Measurements from ENCODE around the gene GALM. TPM values are rescaled to one million over a fixed set of nuclear protein-coding genes. Genes with fewer than 3 reads are reported as not detected.

GALM gene
- total RNA-seq (2022) = 48.5 and 48.7 TPM in 2 replicates
- percentile 68 among the genes with signal in this experiment for Bru-seq, nascent RNA
- BruChase-seq, experiment 1, labeled RNA remaining after a 2-hour chase = percentile 65 among the genes with signal in this experiment
- BruChase-seq, experiment 2, labeled RNA remaining after a 6-hour chase = percentile 72 among the genes with signal in this experiment
- long read RNA-seq, transcript GALM-201 (7 exons, 2,484 nt) = major isoform, 283 of 309 reads
- long read RNA-seq, partial matches to known transcripts = 11 of 309 reads
- long read RNA-seq, other reads (novel, unspliced or antisense) = 15 of 309 reads

DNA sequence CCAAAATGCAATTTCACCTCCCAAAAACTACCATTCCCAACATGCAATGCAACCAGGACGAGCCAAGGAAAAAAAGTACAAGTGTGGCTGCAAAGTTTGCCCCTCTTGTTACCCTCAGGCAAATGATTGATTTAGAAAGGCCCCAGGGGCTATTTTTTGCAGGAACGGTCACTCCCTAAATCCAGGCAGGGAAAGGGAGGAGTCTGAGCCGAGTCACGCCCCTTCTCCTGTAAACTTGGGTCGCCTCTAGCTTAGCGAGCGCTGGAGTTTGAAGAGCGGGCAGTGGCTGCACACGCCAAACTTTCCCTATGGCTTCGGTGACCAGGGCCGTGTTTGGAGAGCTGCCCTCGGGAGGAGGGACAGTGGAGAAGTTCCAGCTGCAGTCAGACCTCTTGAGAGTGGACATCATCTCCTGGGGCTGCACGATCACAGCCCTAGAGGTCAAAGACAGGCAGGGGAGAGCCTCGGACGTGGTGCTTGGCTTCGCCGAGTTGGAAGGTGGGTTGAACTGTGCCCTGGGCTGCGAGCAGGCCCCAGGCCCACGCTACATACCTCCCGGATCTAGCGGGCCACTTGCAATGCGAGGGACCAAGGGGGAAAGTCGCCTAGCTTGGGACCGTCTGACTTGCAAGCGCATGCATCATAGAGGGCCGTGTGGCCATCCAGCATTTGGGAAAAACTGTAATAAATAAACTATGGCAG lies at the start of gene GALM:
GALM (plus strand) TSS at position 261 of the 702 bp plus-strand sequence; CDS start at position 309, 48 bp downstream.
- Histone ChIP-seq H3K36me3 (ENCODE audit: control insufficient read depth, insufficient read depth, low read length) (no peaks in the 10 kb centered on the region; the same call in 1 of the 2 replicates), H3K4me1 (peaks cover 20% of the 10 kb centered on the region), H3K4me3 (ENCODE audit: low read depth, low read length) (peak within 1 kb of the TSS; percentile 67), H3K9me3 (no peaks in the 10 kb centered on the region), H3K27me3 (replicated peaks; ENCODE audit: control insufficient read depth, insufficient read depth, low read length) (no peaks in the 10 kb centered on the region)
- ChIA-PET POLR2A (interaction anchor here (0.6 to 2.7 kb wide), 6 partner anchors 55 to 131 kb away, joined by 3 to 23 read pairs (median 4); partner anchors contain the start of genes HNRNPLL and SRSF7), CTCF (interaction anchor here (0.5 to 1.4 kb wide), 5 partner anchors 11 to 507 kb away, joined by 3 to 5 read pairs (median 3); no protein-coding TSS in a partner anchor)
- peak within 1 kb of the TSS; percentile 71 for H3K27ac Mint-ChIP-seq (ENCODE audit: unreplicated experiment)
- no peaks in the 10 kb centered on the region for H3K9me3 Mint-ChIP-seq (ENCODE audit: unreplicated experiment)
- intact Hi-C loops (cut with micrococcal nuclease; ENCODE audit: unreplicated experiment) = loop anchor here (1.0 to 5.0 kb wide), 2 partner anchors 51 to 63 kb away; no protein-coding TSS in a partner anchor
- no peaks in the 10 kb centered on the region for H3K36me3 Mint-ChIP-seq (ENCODE audit: insufficient read depth, unreplicated experiment)
- no peaks in the 10 kb centered on the region for H3K27me3 Mint-ChIP-seq (ENCODE audit: insufficient read depth, unreplicated experiment)
- DNase-seq = peak; percentile 95
- TF ChIP-seq, protein P1, sequence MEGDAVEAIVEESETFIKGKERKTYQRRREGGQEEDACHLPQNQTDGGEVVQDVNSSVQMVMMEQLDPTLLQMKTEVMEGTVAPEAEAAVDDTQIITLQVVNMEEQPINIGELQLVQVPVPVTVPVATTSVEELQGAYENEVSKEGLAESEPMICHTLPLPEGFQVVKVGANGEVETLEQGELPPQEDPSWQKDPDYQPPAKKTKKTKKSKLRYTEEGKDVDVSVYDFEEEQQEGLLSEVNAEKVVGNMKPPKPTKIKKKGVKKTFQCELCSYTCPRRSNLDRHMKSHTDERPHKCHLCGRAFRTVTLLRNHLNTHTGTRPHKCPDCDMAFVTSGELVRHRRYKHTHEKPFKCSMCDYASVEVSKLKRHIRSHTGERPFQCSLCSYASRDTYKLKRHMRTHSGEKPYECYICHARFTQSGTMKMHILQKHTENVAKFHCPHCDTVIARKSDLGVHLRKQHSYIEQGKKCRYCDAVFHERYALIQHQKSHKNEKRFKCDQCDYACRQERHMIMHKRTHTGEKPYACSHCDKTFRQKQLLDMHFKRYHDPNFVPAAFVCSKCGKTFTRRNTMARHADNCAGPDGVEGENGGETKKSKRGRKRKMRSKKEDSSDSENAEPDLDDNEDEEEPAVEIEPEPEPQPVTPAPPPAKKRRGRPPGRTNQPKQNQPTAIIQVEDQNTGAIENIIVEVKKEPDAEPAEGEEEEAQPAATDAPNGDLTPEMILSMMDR (IDR thresholded peaks at IDR 0.05; ENCODE audit: insufficient read depth in 1 of 2, low read depth in 1 of 2, low read length in 1 of 2, severe bottlenecking in 1 of 2, unreplicated experiment in 1 of 2) = no peak
- BruUV-seq (replicated peaks) = no TSS peak
- H3K4me3 Mint-ChIP-seq (ENCODE audit: unreplicated experiment) = peak within 1 kb of the TSS; percentile 95
- H3K4me1 Mint-ChIP-seq (ENCODE audit: low read depth, unreplicated experiment) = peaks cover 36% of the 10 kb centered on the region

DNA sequence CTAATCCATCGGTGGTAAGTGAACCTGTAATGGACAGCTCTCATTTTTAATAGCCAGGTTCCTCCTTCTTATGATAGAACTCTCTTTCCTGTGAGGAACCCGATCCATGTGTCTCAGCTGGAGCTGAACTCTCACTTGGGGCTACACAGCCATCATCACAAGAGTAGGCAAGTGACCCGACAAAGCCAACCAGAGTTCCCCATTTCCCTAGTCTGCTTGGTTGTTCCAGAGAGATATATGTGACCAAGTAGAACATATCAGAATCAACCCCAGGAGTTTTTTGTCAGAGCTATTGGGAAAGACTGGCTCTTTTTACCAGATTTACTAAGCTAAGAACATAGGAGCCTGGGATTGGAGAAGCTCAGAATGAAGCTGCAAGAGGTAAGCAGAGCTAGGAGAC lies 48.6 kb upstream of the GALM start:
- no peak overlapping the region for H3K4me3 ChIP-seq (ENCODE audit: low read depth, low read length)
- ChIA-PET POLR2A (no interaction called here), CTCF (interaction anchor here (1.2 kb wide), 1 partner anchor 15 kb away, joined by 6 read pairs; no protein-coding TSS in a partner anchor)
- Mint-ChIP-seq H3K27ac (ENCODE audit: unreplicated experiment) (no peak overlapping the region), H3K27me3 (ENCODE audit: insufficient read depth, unreplicated experiment) (no peaks in the 10 kb centered on the region), H3K9me3 (ENCODE audit: unreplicated experiment) (no peaks in the 10 kb centered on the region), H3K4me3 (ENCODE audit: unreplicated experiment) (no peak overlapping the region), H3K36me3 (ENCODE audit: insufficient read depth, unreplicated experiment) (no peaks in the 10 kb centered on the region), H3K4me1 (ENCODE audit: low read depth, unreplicated experiment) (peaks cover 18% of the 10 kb centered on the region)
- no peak for DNase-seq
- H3K36me3 ChIP-seq (ENCODE audit: control insufficient read depth, insufficient read depth, low read length) = no peaks in the 10 kb centered on the region
- intact Hi-C loops (cut with micrococcal nuclease; ENCODE audit: unreplicated experiment) = no loop called here
- H3K4me1 ChIP-seq = 0 out of 2 replicates have a peak, but pooled peaks cover 2% of the 10 kb centered on the region
- H3K27me3 ChIP-seq (replicated peaks; ENCODE audit: control insufficient read depth, insufficient read depth, low read length) = no peaks in the 10 kb centered on the region
- BruUV-seq (replicated peaks) = no TSS peak
- no peaks in the 10 kb centered on the region for H3K9me3 ChIP-seq
- TF ChIP-seq, protein P1 (IDR thresholded peaks at IDR 0.05; ENCODE audit: insufficient read depth in 1 of 2, low read depth in 1 of 2, low read length in 1 of 2, severe bottlenecking in 1 of 2, unreplicated experiment in 1 of 2) = no peak

DNA sequence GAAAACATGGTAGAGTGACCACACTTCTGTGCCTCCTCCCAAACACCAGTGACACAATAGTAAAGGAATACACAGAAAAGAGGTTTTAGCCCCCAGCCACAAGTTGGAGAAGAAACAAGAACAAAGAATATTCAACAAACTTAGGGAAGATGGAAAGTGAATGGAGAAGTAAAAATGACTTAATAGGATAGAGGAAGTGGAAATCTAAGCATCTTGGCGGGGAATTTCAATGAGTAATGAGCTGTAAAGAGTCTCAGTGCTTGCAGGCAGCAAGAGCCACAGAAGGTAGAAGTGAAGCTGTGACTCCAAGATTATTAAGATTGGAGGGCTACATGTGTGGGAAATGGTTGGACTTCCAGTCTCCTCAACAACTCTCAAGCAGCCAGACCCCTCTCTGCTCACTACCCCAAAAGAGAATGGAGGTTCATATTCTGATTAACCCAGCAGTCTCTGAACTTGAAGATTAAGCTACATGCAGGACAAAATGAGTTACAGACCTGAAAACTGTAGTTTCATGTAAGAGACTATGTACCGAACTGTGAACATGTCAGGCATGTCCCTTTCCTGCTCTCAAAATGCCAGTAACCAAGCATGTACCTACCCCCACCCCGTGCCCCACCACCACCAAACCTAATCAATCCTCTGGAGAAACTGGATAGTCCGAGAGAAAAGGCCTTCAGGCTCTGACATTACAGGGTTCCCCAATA lies 46.3 kb upstream of the GALM start:
- Histone ChIP-seq H3K27me3 (replicated peaks; ENCODE audit: control insufficient read depth, insufficient read depth, low read length) (no peaks in the 10 kb centered on the region), H3K4me3 (ENCODE audit: low read depth, low read length) (no peak overlapping the region), H3K9me3 (no peaks in the 10 kb centered on the region), H3K36me3 (ENCODE audit: control insufficient read depth, insufficient read depth, low read length) (no peaks in the 10 kb centered on the region), H3K4me1 (no peaks in the 10 kb centered on the region)
- H3K36me3 Mint-ChIP-seq (ENCODE audit: insufficient read depth, unreplicated experiment) = peaks cover 2% of the 10 kb centered on the region
- H3K4me1 Mint-ChIP-seq (ENCODE audit: low read depth, unreplicated experiment) = peaks cover 8% of the 10 kb centered on the region
- POLR2A ChIA-PET = interaction anchor here (1.0 kb wide), 1 partner anchor 132 kb away, joined by 11 read pairs; the partner anchor contains the start of gene SRSF7
- no peak overlapping the region for H3K4me3 Mint-ChIP-seq (ENCODE audit: unreplicated experiment)
- CTCF ChIA-PET = interaction anchor here (1.2 kb wide), 1 partner anchor 38 kb away, joined by 3 read pairs; no protein-coding TSS in a partner anchor
- BruUV-seq (replicated peaks) = no TSS peak
- intact Hi-C loops (cut with micrococcal nuclease; ENCODE audit: unreplicated experiment) = no loop called here
- TF ChIP-seq, protein P1 (IDR thresholded peaks at IDR 0.05; ENCODE audit: insufficient read depth in 1 of 2, low read depth in 1 of 2, low read length in 1 of 2, severe bottlenecking in 1 of 2, unreplicated experiment in 1 of 2) = no peak
- H3K9me3 Mint-ChIP-seq (ENCODE audit: unreplicated experiment) = no peaks in the 10 kb centered on the region
- no peak for DNase-seq
- H3K27ac Mint-ChIP-seq (ENCODE audit: unreplicated experiment) = no peak overlapping the region
- H3K27me3 Mint-ChIP-seq (ENCODE audit: insufficient read depth, unreplicated experiment) = no peaks in the 10 kb centered on the region
